ENCODE measurements around the gene SESN1.

The SESN1 gene

GRCh38 chr6:109082188-109082577 is 12.5 kb downstream of the SESN1 start:
- Mint-ChIP-seq H3K9me3 (no peaks in the 10 kb centered on the region), H3K36me3 (ENCODE audit: low read depth) (peaks cover 3% of the 10 kb centered on the region), H3K27ac (no peak overlapping the region), H3K4me3 (no peak overlapping the region), H3K4me1 (ENCODE audit: low read depth) (peaks cover 14% of the 10 kb centered on the region), H3K27me3 (no peaks in the 10 kb centered on the region)

GRCh38 chr6:109081516-109082187 is 13.0 kb downstream of the SESN1 start:
- Mint-ChIP-seq H3K9me3 (no peaks in the 10 kb centered on the region), H3K27ac (no peak overlapping the region), H3K4me1 (ENCODE audit: low read depth) (peaks cover 14% of the 10 kb centered on the region), H3K4me3 (no peak overlapping the region), H3K36me3 (ENCODE audit: low read depth) (peaks cover 3% of the 10 kb centered on the region), H3K27me3 (no peaks in the 10 kb centered on the region)

GRCh38 chr6:109081026-109081425 is 13.6 kb downstream of the SESN1 start:
- Mint-ChIP-seq H3K9me3 (no peaks in the 10 kb centered on the region), H3K36me3 (ENCODE audit: low read depth) (peaks cover 3% of the 10 kb centered on the region), H3K27ac (no peak overlapping the region), H3K27me3 (no peaks in the 10 kb centered on the region), H3K4me1 (ENCODE audit: low read depth) (peaks cover 14% of the 10 kb centered on the region), H3K4me3 (no peak overlapping the region)

GRCh38 chr6:109079981-109080380 is 14.7 kb downstream of the SESN1 start:
- Mint-ChIP-seq H3K36me3 (ENCODE audit: low read depth) (peaks cover 3% of the 10 kb centered on the region), H3K4me3 (no peak overlapping the region), H3K27ac (no peak overlapping the region)

GRCh38 chr6:109076377-109076776 is 18.3 kb downstream of the SESN1 start:
- H3K27me3 Mint-ChIP-seq, result no peaks in the 10 kb centered on the region
- peaks cover 10% of the 10 kb centered on the region for H3K4me1 Mint-ChIP-seq (ENCODE audit: low read depth)
- H3K4me3 Mint-ChIP-seq, result no peak overlapping the region
- no peaks in the 10 kb centered on the region for H3K36me3 Mint-ChIP-seq (ENCODE audit: low read depth)
- H3K27ac Mint-ChIP-seq, result no peak overlapping the region
- H3K9me3 Mint-ChIP-seq, result no peaks in the 10 kb centered on the region

More at GRCh38 chr6:109079981-109080380, 14.7 kb downstream of the SESN1 start:
- H3K4me1 Mint-ChIP-seq (ENCODE audit: low read depth), result peaks cover 14% of the 10 kb centered on the region
- no peaks in the 10 kb centered on the region for H3K27me3 Mint-ChIP-seq
- H3K9me3 Mint-ChIP-seq, result no peaks in the 10 kb centered on the region

GRCh38 chr6:109075934-109076333 is 18.7 kb downstream of the SESN1 start:
- H3K27me3 Mint-ChIP-seq, result no peaks in the 10 kb centered on the region
- no peak overlapping the region for H3K27ac Mint-ChIP-seq
- no peaks in the 10 kb centered on the region for H3K9me3 Mint-ChIP-seq
- H3K4me1 Mint-ChIP-seq (ENCODE audit: low read depth), result peaks cover 14% of the 10 kb centered on the region
- H3K36me3 Mint-ChIP-seq (ENCODE audit: low read depth), result no peaks in the 10 kb centered on the region
- no peak overlapping the region for H3K4me3 Mint-ChIP-seq

- no peaks in the 10 kb centered on the region for H3K9me3 Mint-ChIP-seq
- H3K4me1 Mint-ChIP-seq (ENCODE audit: low read depth), result peaks cover 19% of the 10 kb centered on the region
- no peaks in the 10 kb centered on the region for H3K27me3 Mint-ChIP-seq
- H3K36me3 Mint-ChIP-seq (ENCODE audit: low read depth), result no peaks in the 10 kb centered on the region
- no peak overlapping the region for H3K27ac Mint-ChIP-seq
- H3K4me3 Mint-ChIP-seq, result no peak overlapping the region
Measured at GRCh38 chr6:109074133-109074415, 20.6 kb downstream of the SESN1 start.

- peaks cover 19% of the 10 kb centered on the region for H3K4me1 Mint-ChIP-seq (ENCODE audit: low read depth)
- no peaks in the 10 kb centered on the region for H3K36me3 Mint-ChIP-seq (ENCODE audit: low read depth)
- H3K9me3 Mint-ChIP-seq, result no peaks in the 10 kb centered on the region
- no peaks in the 10 kb centered on the region for H3K27me3 Mint-ChIP-seq
- no peak overlapping the region for H3K27ac Mint-ChIP-seq
- no peak overlapping the region for H3K4me3 Mint-ChIP-seq
Measured at GRCh38 chr6:109073344-109074132, 21.1 kb downstream of the SESN1 start.

- Mint-ChIP-seq H3K27me3 (no peaks in the 10 kb centered on the region), H3K36me3 (ENCODE audit: low read depth) (no peaks in the 10 kb centered on the region), H3K27ac (no peak overlapping the region), H3K4me1 (ENCODE audit: low read depth) (peaks cover 19% of the 10 kb centered on the region), H3K4me3 (peak overlapping the region; percentile 46), H3K9me3 (no peaks in the 10 kb centered on the region)
Measured at GRCh38 chr6:109071125-109071917, 23.3 kb downstream of the SESN1 start.

- H3K4me3 Mint-ChIP-seq, result no peak overlapping the region
- no peaks in the 10 kb centered on the region for H3K36me3 Mint-ChIP-seq (ENCODE audit: low read depth)
- H3K9me3 Mint-ChIP-seq, result no peaks in the 10 kb centered on the region
- H3K4me1 Mint-ChIP-seq (ENCODE audit: low read depth), result peaks cover 19% of the 10 kb centered on the region
- H3K27ac Mint-ChIP-seq, result no peak overlapping the region
- no peaks in the 10 kb centered on the region for H3K27me3 Mint-ChIP-seq
Measured at GRCh38 chr6:109069746-109070145, 24.9 kb downstream of the SESN1 start.

- H3K4me1 Mint-ChIP-seq (ENCODE audit: low read depth), result peaks cover 40% of the 10 kb centered on the region
- H3K9me3 Mint-ChIP-seq, result no peaks in the 10 kb centered on the region
- H3K36me3 Mint-ChIP-seq (ENCODE audit: low read depth), result no peaks in the 10 kb centered on the region
- H3K4me3 Mint-ChIP-seq, result no peak overlapping the region
- no peaks in the 10 kb centered on the region for H3K27me3 Mint-ChIP-seq
- H3K27ac Mint-ChIP-seq, result no peak overlapping the region
Measured at GRCh38 chr6:109062767-109063352, 31.8 kb downstream of the SESN1 start.

GRCh38 chr6:109062216-109062615 is 32.4 kb downstream of the SESN1 start:
- H3K36me3 Mint-ChIP-seq (ENCODE audit: low read depth), result no peaks in the 10 kb centered on the region
- H3K4me1 Mint-ChIP-seq (ENCODE audit: low read depth), result peaks cover 40% of the 10 kb centered on the region
- no peak overlapping the region for H3K27ac Mint-ChIP-seq

GRCh38 chr6:109060571-109060970 is 34.1 kb downstream of the SESN1 start:
- no peaks in the 10 kb centered on the region for H3K27me3 Mint-ChIP-seq
- peaks cover 49% of the 10 kb centered on the region for H3K4me1 Mint-ChIP-seq (ENCODE audit: low read depth)
- no peaks in the 10 kb centered on the region for H3K9me3 Mint-ChIP-seq
- no peaks in the 10 kb centered on the region for H3K36me3 Mint-ChIP-seq (ENCODE audit: low read depth)
- H3K4me3 Mint-ChIP-seq, result no peak overlapping the region
- H3K27ac Mint-ChIP-seq, result no peak overlapping the region

More at GRCh38 chr6:109062216-109062615, 32.4 kb downstream of the SESN1 start:
- Mint-ChIP-seq H3K4me3 (no peak overlapping the region), H3K9me3 (no peaks in the 10 kb centered on the region), H3K27me3 (no peaks in the 10 kb centered on the region)

- Mint-ChIP-seq H3K9me3 (no peaks in the 10 kb centered on the region), H3K4me1 (ENCODE audit: low read depth) (peaks cover 49% of the 10 kb centered on the region), H3K27me3 (no peaks in the 10 kb centered on the region), H3K27ac (peak overlapping the region; percentile 59), H3K36me3 (ENCODE audit: low read depth) (no peaks in the 10 kb centered on the region), H3K4me3 (peak overlapping the region; percentile 61)
Measured at GRCh38 chr6:109059571-109060021, 35.0 kb downstream of the SESN1 start.

GRCh38 chr6:109059153-109059552 is 35.5 kb downstream of the SESN1 start:
- Mint-ChIP-seq H3K36me3 (ENCODE audit: low read depth) (no peaks in the 10 kb centered on the region), H3K4me1 (ENCODE audit: low read depth) (peaks cover 46% of the 10 kb centered on the region), H3K4me3 (peak overlapping the region; percentile 61), H3K9me3 (no peaks in the 10 kb centered on the region), H3K27ac (no peak overlapping the region), H3K27me3 (no peaks in the 10 kb centered on the region)

All from stimulated activated naive CD8-positive, alpha-beta T cell treated with anti-CD3 and anti-CD28 coated beads, Interleukin-15, Interleukin-2, amounts not matched to agents 100 ng/mL and 50 ng/mL, for 24 hours (primary cell).